Fibroblast of upper back skin (primary cell): ENCODE data around the gene ACTR5.

Experiments
- DNase-seq: peaks from one replicate; pipeline ENCODE4 v3.0.0-alpha.2; 2013

Gene ACTR5

GRCh38 chr20:38748097-38748860, at the start of gene ACTR5:
ACTR5 (plus strand) TSS chr20:38748460; CDS start chr20:38748479, 19 bp downstream.
- DNase-seq, result peak; percentile 84

- no peak for DNase-seq
Measured at GRCh38 chr20:38698541-38698940, 49.7 kb upstream of the ACTR5 start.

DNA sequence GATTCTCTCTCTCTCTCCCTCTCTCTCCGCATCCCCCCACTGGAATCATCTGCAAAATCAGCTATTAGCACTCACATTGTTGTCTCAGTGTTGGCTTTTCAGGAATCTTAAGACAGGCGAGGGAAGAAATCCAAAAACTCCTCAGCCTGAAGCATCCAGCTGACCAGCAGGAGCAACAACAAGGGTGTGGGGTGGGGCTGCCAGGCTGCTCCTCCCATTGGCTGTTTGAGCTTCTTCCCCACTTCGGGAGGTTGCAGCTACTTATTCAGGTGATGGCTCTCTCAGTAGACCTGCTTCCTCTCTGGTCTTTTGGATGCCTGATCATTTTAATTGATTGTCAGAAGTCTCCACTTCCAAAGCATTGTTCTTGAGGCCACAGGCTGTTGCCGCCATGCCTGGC, 48.1 kb upstream of the ACTR5 start:
- no peak for DNase-seq

- DNase-seq, result no peak
Measured at GRCh38 chr20:38700926-38701325, 47.3 kb upstream of the ACTR5 start.

DNA sequence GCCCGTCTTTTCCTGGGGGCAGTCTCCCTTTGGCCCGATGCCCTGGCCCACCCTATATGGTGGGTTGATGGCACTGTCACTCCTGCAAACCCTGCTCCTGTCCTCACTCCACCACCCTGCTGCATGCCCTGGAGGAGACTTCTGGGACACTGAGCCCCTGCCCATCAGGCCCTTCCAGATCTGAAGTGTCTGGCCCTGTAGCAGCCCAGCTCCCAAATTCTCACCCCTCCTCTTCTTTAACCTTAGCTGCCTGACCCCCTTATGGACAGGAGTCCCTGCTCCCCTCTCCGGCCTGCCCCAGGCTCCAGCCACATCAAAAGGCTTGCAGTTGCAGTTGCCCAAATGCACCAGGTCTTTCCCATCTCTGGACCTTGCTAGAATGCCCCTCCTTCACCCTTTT, 44.7 kb upstream of the ACTR5 start:
- no peak for DNase-seq

DNA sequence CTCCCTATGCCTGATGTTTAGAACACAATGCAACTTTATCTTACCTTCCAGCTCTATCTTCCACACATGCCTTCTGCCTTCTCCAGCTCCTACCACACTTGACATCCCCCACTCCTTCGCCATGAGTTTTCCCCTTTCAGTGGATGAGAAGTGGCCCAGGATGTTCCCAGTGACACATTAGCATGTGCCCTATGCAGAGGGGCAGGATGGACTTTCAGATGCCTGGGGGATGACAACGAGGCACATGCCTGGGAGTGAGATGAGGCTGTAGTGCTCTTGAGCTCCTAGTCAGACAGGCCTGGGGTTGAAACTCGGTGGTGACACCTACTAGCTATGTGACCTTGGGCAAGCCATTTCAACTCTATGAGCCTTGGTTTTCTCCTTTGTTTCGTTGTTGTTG, 44.1 kb upstream of the ACTR5 start:
- DNase-seq, result no peak

DNA sequence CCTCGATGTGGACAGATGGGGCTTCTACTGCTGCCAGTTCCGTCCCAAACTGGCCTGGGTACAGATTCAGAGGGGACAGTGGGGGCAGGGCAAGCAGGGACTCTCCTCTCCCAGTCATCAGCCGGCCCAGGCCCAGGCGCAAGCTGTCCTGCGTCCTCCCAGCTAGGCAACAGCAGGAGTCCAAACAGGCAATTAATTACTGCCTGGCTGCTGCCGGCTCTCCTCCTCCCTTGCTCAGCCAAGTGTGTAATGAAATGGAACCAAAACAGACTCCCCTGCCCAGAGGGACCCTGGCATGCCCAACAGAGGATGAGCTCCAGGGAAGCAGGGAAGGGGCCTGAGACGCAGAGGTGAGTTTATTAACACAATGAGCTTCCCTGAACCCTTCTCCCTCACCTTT, 41.8 kb upstream of the ACTR5 start:
- DNase-seq, result no peak

GRCh38 chr20:38714308-38714707, 34.0 kb upstream of the ACTR5 start:
- no peak for DNase-seq

GRCh38 chr20:38715646-38716045, 32.6 kb upstream of the ACTR5 start:
- no peak for DNase-seq

DNA sequence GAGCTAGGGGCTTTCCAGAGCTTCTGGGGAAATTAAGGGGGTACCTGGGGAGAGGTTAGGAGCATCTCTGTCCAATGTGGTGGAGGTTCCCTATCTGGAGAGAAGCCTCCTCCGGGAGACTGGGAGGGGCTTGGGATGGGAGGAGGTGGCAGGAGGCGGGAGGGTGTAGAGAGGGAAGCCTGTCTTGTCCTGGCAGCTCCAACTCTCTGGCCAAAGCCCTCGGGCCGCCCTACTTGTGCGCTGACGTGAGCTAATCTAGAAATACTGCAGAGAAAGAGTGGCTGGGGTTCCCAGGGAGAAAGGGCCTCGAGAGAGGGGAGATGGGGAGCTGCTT, 25.6 kb upstream of the ACTR5 start:
- DNase-seq, result no peak

DNA sequence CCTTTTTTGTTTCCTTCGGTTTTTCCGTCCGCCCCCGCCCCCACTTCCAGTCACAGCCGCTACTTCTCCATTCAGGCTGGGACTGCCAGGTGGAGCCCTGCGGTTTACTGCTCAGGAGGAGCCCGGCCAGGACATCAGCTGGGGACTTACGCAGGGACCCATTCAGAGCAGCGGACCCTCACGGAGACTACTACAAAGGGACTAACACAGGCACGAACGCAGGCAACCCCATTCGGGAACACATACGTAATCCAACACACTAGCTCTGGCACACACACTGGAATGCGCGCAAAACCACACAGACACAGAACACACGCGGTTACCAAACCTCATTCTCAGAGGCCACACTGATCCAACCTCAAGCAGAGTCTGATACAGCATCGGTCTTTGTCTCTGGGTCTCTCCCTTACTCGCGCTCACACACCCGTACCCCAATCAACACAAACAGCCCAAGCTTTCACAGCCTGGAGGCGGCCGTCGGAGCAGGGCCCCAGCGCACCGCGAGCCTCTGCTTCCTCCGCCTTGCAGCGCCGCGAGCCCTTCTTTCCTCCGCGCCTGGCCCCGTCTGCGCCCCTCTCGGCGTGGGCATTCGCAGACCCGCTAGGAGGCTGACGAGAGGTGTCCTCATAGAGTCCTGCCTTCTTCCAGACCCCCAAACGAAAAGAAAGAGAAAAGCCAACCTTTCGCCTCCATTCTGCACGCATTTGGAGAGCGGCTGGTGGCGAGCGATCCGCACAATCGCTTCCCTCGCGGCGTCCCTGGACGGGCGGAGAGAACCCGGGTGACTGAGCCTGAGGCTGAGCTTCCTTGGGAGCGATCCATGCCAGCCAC, 25.0 kb upstream of the ACTR5 start:
- peak; percentile 24 for DNase-seq

- no peak for DNase-seq
Measured at GRCh38 chr20:38723848-38724625, 24.2 kb upstream of the ACTR5 start, which contains the start of gene SLC32A1. SLC32A1 (plus strand) TSS chr20:38724486; CDS start chr20:38724725, 239 bp downstream.

- no peak for DNase-seq
Measured at GRCh38 chr20:38724626-38725147, 23.6 kb upstream of the ACTR5 start.

- DNase-seq, result no peak
Measured at GRCh38 chr20:38725148-38725901, 22.9 kb upstream of the ACTR5 start.

- DNase-seq, result peak; percentile 31
Measured at GRCh38 chr20:38725931-38726803, 22.1 kb upstream of the ACTR5 start.

DNA sequence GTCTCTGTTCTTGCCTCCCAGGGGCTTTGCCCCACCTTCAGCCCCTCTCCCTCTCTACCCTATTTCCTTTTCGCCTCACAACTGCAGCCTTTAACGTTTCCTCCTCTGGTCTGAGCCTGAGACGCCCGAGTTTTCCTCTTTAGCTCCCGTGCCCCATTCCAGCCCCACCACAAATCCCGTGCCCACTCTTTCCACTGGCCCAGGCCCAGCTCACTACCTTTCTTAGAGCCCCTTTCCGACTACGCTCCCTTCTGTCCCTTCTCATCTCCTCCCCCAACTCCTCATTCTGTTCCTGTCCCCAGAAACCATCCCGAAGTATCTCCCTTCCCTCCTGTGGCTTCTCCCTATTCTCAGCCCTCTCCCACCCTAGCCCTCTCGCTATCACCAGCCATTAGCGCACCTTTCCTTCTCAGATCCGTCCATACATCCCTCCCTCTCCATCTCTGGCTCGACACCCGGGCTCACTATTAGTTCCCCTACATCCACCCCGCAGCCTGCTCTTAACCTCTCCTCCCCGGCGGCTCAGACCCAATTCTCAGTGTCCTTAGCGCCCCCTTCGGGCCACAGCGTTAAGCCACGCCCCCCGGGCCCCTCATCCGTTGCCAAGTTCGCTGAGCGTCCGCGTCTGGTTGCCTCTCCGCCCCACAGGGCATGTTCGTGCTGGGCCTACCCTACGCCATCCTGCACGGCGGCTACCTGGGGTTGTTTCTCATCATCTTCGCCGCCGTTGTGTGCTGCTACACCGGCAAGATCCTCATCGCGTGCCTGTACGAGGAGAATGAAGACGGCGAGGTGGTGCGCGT, 21.3 kb upstream of the ACTR5 start:
- no peak for DNase-seq

GRCh38 chr20:38727607-38728190, 20.6 kb upstream of the ACTR5 start:
- DNase-seq, result no peak

DNA sequence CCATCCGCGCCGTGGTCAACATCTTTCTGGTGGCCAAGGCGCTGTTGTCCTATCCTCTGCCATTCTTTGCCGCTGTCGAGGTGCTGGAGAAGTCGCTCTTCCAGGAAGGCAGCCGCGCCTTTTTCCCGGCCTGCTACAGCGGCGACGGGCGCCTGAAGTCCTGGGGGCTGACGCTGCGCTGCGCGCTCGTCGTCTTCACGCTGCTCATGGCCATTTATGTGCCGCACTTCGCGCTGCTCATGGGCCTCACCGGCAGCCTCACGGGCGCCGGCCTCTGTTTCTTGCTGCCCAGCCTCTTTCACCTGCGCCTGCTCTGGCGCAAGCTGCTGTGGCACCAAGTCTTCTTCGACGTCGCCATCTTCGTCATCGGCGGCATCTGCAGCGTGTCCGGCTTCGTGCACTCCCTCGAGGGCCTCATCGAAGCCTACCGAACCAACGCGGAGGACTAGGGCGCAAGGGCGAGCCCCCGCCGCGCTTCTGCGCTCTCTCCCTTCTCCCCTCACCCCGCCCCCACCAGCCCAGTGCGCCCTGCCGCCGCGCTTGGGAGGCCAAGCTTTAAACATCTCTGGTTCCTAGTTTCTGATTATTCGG, 20.0 kb upstream of the ACTR5 start:
- DNase-seq, result no peak

DNA sequence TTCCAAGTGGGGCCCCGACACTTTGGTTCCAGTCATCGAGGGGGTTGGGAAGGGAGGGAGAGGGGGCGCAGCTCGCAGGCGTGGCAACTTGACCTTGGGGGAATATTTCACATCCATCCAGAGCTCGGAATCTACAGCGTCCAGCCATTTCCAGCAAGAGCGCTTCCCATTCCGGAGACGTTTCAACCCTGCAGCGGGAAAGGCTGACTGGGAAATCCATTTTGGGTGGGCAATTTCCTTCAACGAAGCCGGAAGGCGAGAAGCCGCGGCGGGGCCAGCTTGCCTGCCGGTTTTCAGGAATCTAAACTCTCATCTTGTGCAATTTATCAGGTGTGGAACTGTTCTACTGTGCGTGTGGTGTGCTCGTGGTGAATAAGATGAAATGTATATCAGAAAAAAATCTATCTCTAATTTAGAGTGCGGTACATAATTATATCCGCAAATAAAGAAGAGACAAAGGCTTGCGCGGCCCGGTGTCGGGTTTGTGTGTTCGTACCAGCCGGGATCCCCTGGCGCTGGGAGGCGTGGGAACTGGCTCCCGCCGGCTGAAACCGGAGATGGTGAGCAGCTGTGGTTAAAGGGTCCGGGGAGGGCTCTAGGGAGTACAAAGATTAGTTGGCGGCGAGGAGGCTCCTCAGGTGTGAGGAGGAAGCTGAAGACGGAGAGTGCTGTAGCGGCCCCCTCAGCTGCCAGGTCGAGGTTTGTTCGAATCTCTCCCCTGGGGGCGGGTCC, 19.2 kb upstream of the ACTR5 start:
- DNase-seq, result no peak
